AG09309 (cell line): ENCODE results near the gene SGK1.

ENCODE experiments used
- DNase-seq: peaks from one replicate; pipeline ENCODE4 v3.0.0-alpha.2; 2010; ENCODE audit warnings: low read depth
- H3K4me3 ChIP-seq: 2 replicates; pipeline ENCODE4 v1.5.1; 2011; ENCODE audit warnings: mild to moderate bottlenecking, low read depth, low read length, moderate library complexity; ENCODE audit not compliant: control insufficient read depth
- CTCF ChIP-seq: IDR thresholded peaks from 2 replicates; pipeline ENCODE4 v1.5.1; 2011; ENCODE audit warnings: mild to moderate bottlenecking, low read depth, low read length, inconsistent platforms; ENCODE audit not compliant: insufficient read depth, control insufficient read depth; ENCODE audit errors: missing control alignments

SGK1 gene

GRCh38 chr6:134177236-134177635, 140.7 kb downstream of the SGK1 start:
- no peak for DNase-seq
- TF ChIP-seq CTCF = no peak
- no peak overlapping the region for H3K4me3 ChIP-seq

GRCh38 chr6:134176264-134176975, 141.5 kb downstream of the SGK1 start:
- H3K4me3 ChIP-seq = peak overlapping the region; percentile 56
- no peak for DNase-seq

GRCh38 chr6:134175532-134176263, 142.2 kb downstream of the SGK1 start:
- no peak for DNase-seq
- no peak for TF ChIP-seq CTCF

More at GRCh38 chr6:134176264-134176975, 141.5 kb downstream of the SGK1 start:
- no peak for TF ChIP-seq CTCF

GRCh38 chr6:134174672-134175531, 143.0 kb downstream of the SGK1 start:
- peak overlapping the region; percentile 63 for H3K4me3 ChIP-seq
- DNase-seq = no peak
- TF ChIP-seq CTCF = no peak

More at GRCh38 chr6:134175532-134176263, 142.2 kb downstream of the SGK1 start:
- peak overlapping the region; percentile 56 for H3K4me3 ChIP-seq

- peak; percentile 66 for DNase-seq
- peak overlapping the region; percentile 63 for H3K4me3 ChIP-seq
- peak; percentile 67 for TF ChIP-seq CTCF
Measured at GRCh38 chr6:134173936-134174671, 143.8 kb downstream of the SGK1 start.

GRCh38 chr6:134173366-134173725, 144.6 kb downstream of the SGK1 start:
- no peak for TF ChIP-seq CTCF
- peak overlapping the region; percentile 63 for H3K4me3 ChIP-seq
- no peak for DNase-seq
